NCI-H1048 (cell line): ENCODE results near the gene SND1.

ENCODE experiments used
- DNase-seq: peaks from one replicate; lab custom pipeline; 2025; lab: John Stamatoyannopoulos, UW

SND1 gene

GRCh38 chr7:127905491-127906330, 253.7 kb downstream of the SND1 start:
- no peak for DNase-seq

GRCh38 chr7:127907110-127908040, 255.4 kb downstream of the SND1 start:
- DNase-seq = no peak

GRCh38 chr7:127908430-127909258, 256.6 kb downstream of the SND1 start:
- no peak for DNase-seq

- no peak for DNase-seq
These were observed 257.6 kb downstream of the SND1 start for GRCh38 chr7:127909424-127910152.

GRCh38 chr7:127910670-127911069, 258.7 kb downstream of the SND1 start:
- DNase-seq = no peak

GRCh38 chr7:127911968-127912511, 260.0 kb downstream of the SND1 start:
- DNase-seq = no peak

- DNase-seq = no peak
These were observed 260.9 kb downstream of the SND1 start for GRCh38 chr7:127912901-127913300.

GRCh38 chr7:127913686-127914085, 261.7 kb downstream of the SND1 start:
- DNase-seq = no peak

- DNase-seq = no peak
These were observed 262.7 kb downstream of the SND1 start for GRCh38 chr7:127914693-127915092.

- DNase-seq = no peak
These were observed 264.7 kb downstream of the SND1 start for GRCh38 chr7:127916735-127917134.

- no peak for DNase-seq
These were observed 266.1 kb downstream of the SND1 start for GRCh38 chr7:127918130-127918529.

- DNase-seq = no peak
These were observed 268.9 kb downstream of the SND1 start for GRCh38 chr7:127920787-127921438.

GRCh38 chr7:127922656-127923055, 270.7 kb downstream of the SND1 start:
- DNase-seq = no peak

GRCh38 chr7:127924874-127925273, 272.9 kb downstream of the SND1 start:
- DNase-seq = no peak

- DNase-seq = no peak
These were observed 275.3 kb downstream of the SND1 start for GRCh38 chr7:127927348-127927696.

- DNase-seq = no peak
These were observed 276.2 kb downstream of the SND1 start for GRCh38 chr7:127928222-127928621.

GRCh38 chr7:127928852-127929251, 276.9 kb downstream of the SND1 start:
- DNase-seq = no peak

- DNase-seq = no peak
These were observed 278.6 kb downstream of the SND1 start for GRCh38 chr7:127930341-127931328.

- DNase-seq = no peak
These were observed 280.1 kb downstream of the SND1 start for GRCh38 chr7:127932076-127932475.
